Hematopoietic multipotent progenitor cell (in vitro differentiated cells): ENCODE results near the gene SERINC2. TPM values are rescaled to one million over a fixed set of nuclear protein-coding genes. Genes with fewer than 3 reads are reported as not detected.
"Not testable (repeated sequence)": the region's sequence is repeated elsewhere in the genome, so short reads cannot be mapped to it uniquely, and the experiment has no call there.

Experiments used
- DNase-seq, 3 donors: peaks; one replicate each; pipeline ENCODE4 v3.0.0-alpha.2; 2011 to 2015; ENCODE audit warnings: low read depth in 2 of 3, low spot score in 2 of 3
- total RNA-seq: library from RNA; depleted of rRNA; stranded (reverse); fragments of >200 nt; gene quantifications from one replicate; pipeline ENCODE4 v1.2.3, GENCODE V29; 2012

SERINC2 gene
- total RNA-seq, 1 donor = 0.54 TPM

DNA sequence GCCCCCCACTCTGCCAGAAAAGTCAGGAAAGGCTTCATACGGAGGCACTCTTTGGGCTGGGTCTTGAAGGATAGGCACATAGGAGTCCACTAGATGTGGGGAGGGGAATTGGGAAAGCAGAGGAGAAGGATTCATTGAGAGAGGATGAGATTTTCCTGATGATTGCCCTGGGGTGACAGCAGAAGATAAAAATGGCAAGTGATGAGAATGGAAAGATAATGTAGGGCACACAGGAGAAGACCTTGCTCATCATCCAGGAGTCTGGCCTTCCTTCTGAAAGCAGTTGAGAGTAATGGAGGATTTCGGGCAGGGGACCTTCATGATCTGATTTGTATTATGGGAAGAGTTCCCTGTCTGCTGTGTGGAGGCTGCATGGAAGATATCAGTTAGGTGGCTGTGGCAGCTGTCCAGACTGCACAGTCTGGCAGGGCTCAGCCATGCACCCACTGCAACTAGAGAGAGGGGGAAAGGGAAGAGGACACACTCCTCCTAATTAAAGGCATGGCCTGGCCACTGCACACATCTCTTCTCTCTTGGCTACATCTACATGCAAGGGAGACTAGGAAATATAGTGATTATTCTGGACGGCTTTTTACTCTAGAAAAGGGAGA, 30.5 kb upstream of the SERINC2 start:
- no peak for DNase-seq

DNA sequence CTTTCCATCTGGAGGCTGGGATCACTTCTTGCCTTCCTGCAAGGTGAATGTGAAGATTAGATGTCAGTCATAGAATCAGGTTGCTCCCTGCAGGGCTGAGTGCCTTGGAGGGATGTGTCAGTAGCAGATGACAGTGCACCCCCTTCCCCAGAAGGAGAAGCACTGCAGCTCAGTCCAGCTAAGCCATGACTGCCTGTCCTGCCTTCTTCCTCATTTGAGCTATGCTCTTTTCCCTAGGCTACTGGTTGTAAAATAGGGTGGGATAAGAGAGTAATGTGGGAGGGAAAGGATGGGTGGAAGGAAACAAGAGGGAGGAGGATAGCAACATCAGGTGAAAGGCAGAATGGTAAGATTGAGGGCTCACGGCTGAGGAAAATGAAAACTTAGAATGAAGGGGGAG, 29.0 kb upstream of the SERINC2 start:
- no peak for DNase-seq

DNA sequence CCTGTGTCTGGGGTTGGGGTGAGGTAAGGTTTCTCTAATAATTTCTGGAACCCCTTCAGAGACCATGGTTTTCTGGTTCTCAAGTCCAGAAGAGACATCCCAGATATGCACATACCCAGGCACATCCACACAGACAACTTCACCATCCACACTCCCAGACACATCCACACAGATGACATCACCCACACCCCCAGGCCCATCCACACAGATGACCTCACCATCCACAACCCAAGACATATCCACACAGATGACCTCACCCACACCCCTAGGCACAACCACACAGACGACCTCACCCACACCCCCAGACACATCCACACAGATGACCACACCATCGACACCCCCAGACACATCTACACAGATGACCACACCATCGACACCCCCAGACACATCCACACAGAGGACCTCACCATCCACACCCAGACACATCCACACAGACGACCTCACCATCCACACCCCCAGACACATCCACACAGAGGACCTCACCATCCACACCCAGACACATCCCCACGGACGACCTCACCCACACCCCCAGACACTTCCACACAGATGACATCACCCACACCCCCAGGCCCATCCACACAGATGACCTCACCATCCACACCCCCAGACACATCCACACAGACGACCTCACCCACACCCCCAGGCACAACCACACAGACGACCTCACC, 26.3 kb upstream of the SERINC2 start:
- DNase-seq = not testable (repeated sequence)

DNA sequence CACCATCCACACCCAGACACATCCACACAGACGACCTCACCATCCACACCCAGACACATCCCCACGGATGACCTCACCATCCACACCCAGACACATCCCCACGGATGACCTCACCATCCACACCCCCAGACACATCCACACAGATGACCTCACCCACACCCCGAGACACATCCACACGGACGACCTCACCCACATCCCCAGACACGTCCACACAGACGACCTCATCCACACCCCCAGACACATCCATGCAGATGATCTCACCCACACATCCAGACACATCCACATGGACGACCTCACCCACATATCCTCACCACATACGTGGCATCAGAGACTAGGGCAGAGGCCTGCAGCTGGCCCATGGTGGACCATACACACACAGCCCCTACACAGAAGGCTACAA, 25.4 kb upstream of the SERINC2 start:
- DNase-seq = no peak

DNA sequence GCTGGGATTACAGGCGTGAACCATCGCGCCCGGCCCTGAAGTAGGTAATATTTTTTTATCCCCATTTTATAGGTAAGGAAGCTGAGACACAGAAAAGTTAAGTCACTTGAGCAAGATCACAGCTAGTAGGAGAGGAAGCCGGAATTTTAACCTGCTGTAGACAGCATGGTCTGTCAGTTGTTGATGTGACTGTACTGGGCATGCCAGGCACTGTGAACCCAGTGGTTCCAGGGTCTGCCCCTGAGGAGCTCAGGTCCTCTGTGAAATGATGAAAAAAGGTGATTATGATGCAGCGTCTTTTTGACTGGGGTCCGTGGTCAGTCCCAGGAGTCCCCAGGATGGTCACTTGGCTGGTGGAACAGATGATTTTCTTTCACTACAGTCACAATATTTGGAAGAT, 23.4 kb upstream of the SERINC2 start:
- no peak for DNase-seq

DNA sequence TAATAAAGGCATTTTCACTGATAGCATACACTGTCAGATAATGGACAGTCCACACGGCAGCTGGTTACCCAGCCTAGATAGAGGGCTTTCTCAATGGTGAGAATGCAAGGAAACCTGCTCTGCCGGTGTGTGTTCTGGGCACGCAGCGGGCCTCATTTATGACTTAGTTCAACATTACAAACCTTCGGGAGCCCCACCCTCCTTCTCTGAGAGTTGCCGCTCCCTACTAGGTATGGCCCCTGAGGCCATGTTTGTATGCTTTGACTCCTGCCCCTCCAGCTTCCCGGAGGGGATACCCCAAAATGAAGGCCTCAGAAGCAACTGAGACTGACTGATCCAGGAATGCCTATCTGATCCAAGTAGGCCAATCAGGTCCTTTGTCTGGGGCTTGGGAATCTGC, 22.9 kb upstream of the SERINC2 start:
- no peak for DNase-seq

DNA sequence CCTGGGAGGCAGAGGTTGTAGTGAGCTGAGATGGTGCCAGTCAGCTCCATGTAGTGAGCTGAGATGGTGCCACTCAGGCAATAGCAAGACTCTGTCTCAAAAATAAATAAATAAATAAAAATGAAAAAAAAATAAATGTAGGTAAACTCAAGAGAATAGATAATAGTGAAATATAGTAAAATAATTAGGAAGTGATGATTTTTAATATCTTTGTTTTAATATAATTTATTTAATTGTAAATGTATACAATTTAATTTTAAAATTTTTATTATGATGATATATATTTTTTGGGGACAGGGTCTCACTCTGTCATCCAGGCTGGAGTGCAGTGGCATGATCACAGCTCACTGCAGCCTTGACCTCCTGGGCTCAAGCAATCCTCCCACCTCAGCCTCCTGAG, 19.6 kb upstream of the SERINC2 start:
- DNase-seq = no peak

DNA sequence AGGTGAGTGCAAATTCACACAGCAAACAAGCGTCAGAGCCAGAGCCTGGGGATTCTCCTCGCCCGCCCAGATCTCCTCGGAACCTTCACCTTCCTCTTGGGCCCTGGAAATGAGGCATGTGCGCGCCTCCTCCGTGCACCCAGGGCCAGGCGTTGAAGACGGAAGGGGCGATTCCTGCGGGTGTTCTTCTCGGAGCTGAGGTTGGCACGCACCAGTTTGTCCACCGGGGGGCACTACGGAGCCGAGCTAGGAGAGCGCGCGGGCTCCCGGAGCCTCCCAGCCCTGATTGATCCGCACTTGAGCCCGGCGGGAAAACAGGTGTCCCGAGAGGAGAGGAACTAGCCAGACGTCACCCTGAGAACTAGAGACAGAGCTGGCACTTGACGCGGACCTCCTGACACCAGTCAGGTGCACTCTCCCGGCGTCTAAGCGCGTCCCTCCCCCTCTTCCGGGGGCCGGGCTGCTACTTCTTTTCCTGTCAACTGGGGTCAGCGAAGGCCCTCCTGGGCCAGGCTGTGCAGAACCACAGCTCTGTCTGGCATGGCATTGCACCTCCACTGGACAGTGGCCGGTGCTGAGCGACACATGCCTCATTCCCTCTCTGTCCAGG, 18.3 kb upstream of the SERINC2 start:
- peak; percentile 53 to 83 (median 80) for DNase-seq

DNA sequence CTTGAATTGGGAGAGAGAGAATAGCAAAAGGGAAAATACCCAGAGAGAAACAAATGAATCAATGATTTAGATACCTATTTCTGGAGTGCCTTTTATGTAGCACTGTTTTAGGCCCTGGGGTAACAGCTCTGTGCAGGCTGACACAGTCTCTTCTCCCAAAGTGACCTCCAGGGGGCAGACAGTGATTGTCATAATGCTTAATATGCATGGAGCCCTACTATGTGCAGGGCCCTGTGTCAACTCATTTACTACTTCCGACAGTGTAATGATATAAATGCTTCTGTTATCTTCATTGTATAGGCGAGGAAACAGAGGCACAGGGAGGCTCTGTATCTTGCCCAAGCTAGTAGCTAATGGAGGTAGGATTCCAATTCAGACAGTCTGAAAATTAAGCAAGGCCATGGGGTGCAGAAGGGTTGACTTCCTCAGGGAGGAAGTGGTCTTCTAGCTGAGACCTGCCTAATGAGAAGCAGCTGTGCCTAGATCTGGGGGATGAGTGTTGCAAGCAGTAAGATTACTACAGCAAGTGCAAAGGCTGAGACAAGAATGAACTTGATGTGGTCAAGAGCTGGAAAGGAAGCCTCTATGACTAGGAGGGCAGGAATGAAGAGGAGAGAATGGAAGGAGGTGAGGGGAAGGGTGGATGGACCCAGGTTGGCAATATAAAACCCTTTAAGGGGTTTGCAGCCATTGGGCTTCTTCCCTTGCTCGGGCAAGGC, 16.2 kb upstream of the SERINC2 start:
- DNase-seq = no peak

DNA sequence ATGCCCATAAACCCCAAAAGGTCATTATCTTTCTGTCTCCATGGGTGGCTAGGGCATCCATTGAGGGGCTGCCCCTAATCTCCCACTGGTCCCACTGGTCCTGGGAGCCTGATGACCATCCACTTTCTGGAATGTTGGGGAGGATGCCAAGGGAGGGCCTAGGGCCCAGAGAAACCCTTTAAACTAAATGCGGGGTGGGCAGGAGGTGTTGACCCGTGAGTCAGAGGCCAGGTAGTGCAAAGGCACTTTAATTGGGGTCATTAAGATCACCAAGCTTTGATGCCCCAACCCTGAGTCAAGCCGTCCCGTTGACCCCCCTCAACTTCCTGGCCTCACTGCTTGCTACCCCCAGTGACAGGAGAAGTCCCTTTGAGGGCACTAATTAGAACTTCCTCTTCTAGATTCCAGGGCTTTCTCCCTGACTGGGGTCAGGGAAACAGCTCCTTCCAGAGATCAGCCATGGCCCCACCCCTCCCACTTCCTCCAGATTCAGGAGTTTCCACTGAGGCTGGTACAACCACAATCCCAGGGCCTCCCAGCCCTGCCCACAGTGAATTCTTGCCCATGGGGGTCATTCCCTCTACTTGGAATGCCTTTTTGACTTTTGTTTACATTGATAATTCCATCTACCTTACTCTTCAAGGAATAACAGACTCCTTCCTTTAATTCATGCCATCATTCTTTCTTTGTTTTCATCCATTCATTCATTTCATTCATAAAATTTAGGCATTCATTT, 15.5 kb upstream of the SERINC2 start:
- no peak for DNase-seq

DNA sequence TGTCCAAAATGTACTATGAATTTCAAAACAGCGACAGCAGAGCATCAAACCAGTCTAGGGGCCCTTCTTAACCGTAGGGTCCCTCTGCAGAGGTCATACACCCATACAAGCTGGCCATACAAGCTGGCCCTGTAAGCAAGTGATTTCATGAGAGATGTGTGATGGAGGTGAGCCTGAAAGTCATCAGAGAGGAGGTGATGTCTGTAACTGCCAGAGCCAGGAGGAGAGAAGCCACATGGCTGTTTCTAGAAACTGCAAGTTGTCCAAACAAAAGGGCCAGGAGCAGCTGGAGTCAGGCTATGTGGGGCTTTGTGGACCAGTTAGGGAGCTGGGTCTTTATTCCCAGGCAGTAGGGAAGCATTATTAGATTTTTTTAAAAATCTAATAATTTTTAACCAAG, 14.8 kb upstream of the SERINC2 start:
- DNase-seq = no peak

DNA sequence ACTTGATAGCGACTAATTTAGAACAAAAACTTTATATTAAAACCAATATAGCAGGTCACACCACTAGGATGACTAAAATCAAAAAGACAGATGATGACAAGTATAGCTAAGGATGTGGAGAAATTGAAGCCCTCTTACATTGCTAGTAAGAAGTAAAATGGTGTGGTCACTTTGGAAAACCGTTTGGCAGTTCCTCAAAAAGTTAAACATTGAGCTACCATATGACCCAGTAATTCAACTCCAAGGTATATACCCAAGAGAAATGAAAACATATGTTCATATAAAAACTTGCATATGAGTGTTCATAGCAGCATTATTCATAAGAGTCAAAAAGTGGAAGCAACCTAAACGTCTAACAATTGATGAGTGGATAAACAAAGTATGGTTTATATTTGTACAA, 13.0 kb upstream of the SERINC2 start:
- no peak for DNase-seq

DNA sequence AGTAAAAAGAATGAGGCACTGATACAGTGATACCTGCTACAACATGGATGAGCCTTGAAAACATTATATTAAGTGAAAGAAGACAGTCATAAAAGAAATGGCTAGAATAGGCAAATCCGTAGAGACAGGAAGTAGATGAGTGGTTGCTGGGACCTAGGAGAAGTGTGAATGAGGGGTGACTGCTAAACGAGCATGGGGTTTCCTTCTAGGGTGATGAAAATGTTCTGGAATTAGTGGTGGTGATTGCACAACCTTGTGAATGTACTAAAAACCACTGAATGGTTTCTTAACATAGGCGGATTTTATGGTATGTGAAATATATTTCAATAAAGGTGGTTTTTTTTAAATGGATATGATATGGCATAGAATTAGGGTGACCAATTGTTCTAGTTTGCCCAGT, 12.6 kb upstream of the SERINC2 start:
- DNase-seq = no peak

DNA sequence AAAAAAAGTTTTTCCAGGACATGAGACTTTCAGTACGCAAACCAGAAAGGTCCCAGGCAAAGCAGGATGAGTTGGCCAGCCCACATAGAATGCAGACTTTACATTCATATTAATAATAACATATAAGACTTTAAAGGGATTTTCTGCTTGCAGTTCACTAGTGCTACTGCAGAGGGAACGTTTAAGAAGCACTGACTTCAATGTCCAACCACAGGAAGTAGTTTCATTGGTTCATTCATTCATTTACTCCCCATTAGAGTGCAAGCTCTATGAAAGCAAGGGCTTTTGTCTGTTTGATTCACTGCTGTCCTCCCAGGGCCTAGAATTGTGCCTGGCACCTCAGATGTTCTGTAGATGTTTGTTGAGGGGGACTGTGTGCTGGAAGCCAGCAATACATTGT, 11.8 kb upstream of the SERINC2 start:
- no peak for DNase-seq

DNA sequence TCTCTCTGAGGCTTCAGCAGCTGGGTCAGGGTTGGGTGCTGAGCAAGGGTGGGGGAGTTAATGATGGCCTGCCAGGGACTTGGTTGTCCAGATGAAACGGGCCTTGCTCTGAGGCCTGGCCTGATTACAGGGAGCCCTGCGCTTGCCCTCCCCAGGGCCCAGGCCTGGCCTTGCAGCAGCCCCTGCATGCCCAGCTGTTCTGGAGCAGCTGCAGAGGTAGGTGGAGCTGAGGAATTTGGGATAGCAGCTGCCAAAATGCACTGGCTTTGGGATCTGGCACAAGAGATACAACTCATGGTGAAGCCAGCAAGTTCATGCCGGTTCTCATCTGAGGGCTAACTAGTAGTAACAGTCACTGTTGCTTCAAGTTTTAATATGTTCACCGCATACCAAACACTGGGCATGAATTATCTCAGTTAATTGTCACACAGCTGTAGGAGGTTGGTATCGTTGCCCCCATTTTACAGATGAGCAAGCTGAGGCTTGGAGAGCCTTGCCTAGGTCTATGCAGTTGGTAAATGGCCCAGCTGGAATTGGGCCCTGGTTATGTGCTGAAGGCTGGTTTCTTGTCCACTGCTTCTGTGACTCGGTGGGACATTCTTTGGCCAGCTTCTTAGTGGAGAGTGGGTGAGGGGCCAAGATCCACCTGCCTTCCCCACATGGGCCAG, 7.3 kb upstream of the SERINC2 start:
- no peak for DNase-seq

DNA sequence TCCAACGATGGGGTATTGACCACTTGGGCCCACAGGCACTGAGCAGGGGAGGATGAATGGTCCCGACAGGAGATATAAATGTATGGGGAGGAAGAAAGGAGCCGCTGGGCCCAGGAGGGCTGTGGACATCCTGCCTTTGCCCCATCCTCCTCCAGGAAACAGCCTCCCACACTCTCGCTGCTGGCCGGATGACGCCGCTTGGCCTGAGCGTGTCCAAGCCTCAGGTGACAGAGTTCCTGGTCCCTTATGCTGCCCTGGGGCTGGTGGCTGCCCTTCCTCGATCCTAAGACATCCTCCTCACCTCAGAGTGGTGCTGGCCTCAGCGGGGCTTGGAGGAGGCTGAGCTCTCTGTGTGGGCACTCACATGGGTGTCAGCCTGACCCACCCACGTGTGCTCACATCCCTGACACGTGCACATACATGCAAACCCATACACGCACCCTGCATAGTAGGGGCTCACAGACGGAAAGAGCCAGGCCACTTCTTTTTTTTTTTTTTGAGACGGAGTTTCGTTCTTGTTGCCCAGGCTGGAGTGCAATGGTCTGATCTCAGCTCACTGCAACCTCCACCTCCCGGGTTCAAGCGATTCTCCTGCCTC, 5.9 kb upstream of the SERINC2 start:
- DNase-seq = no peak

DNA sequence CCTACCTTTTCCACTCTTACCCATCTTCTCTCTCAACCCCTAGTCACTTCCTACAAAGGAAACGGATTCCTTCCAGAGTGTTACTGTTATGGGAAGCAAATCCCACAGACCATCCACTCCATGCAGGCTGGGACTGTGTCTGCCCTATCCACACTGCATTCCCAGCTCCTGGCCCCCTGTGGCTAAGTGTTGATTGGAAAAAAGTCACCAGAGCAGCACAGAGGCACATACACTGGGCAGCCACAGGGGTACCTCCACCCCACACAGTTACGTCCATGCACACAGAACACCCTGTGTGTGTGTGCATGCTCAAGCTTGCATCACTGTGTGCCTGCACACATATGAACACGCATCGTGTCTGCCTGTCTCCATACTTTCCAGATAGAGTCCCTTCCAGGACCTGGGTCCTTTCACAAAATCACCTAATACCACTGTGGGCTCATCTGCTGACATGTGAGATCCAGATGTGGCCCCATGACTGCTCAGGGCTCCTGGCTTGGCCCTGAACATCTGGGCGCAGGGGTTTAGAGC, 4.2 kb upstream of the SERINC2 start:
- no peak for DNase-seq

DNA sequence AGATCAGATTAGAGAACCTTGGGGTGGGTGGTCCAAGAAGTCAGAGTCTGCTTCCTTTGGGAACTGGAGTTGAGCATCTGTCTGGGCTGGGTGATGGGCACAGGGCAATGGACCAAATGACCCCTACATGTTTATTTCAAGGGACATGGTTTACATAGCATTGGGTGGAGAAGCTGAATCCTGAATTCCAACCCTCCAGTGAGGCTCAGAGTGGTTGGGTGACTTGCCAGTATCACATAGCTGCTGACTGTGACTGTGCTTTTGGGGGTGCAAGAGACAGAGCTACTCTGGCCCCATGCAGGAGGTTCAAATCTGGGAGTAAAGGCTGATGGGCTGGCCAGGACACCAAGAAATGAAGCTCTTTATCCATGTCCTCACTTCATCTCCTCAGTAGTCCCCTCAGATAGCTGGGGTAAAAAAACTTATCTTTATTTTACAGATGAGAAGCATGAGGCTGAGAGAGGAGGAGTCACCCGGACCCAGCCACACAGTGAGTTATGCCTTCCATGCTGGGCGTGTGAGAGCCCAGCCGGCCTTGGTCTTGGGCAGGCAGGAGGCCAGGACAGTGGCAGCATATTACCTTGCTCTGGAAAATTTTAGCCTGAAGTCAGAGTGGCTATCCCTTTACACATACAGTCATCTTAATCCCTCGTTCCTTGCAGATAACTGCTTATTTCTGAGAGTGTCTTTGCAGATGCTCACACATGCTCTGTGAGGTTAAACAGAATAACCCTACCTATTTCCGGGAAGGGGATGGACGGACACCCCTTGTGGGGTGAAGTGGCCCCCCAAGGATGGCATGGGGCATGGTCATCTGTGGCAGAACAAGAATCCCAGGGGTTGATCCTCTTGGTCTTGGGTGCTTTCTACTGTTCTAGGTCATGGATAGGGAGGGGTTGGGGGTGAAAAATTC, 2.8 kb upstream of the SERINC2 start:
- DNase-seq = no peak

DNA sequence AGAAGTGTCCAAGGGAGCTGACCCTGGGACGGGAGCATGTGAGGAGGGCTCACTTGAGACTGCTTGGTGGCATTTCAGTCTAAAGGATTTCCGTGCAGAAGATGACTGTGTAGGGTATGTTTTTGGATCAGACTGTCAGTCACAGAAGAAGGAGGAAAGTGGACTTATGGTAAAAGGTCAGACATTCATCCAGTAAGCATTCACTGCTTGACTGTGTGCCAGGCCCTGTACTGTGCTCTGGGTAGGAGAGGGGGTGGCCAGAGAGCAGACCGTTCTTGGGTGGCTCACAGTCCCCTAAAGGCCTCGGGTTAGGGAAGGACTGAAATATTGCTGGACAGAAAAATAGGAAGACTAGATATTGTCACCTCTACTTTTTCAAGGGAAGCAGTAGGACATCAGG, 2.1 kb upstream of the SERINC2 start:
- no peak for DNase-seq
